Measurements from ENCODE around the gene EIF2B1. TPM values are rescaled to one million over a fixed set of nuclear protein-coding genes. Genes with fewer than 3 reads are reported as not detected.

EIF2B1 gene
- total and polyA plus RNA-seq, 11 donors: 17.0 to 109 (median 30.1) TPM

DNA sequence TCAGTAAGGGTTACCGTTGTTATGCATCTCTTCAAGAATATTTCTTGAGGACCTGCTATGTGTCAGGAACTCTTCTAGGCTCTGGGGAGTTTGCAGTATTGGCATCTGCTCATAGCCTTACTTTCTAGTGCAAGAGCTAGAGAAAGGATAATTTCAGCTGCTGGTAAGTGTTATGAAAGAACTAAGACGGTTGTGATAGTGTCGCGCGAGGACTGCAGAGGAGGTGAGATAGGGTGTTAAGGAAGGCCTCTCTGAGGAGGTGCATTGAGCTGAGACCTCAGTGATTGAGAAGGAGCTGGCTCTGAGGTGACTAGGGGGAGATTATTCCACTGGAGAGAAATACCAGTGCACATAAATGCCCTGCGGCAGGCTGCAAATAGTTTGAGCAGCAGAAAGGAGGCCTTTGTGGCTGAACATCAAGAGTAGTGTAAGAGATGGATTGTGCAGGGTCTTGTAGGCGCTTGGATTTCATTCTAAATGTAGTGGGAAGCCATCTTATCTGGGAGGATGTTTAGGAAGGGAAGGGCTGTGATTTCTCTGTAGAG, 30.8 kb downstream of the EIF2B1 start:
- H3K27ac ChIP-seq: peak overlapping the region in 9 of 12 donors; percentile 72 to 95 (median 87)
- ATAC-seq: no peak
- intact Hi-C loops (cut with DNase I): loop anchor here in 2 of 10 donors (10.0 kb wide), 1 partner anchor 338 kb away; no protein-coding TSS in a partner anchor
- peak overlapping the region; percentile 66 to 100 (median 89) for H3K4me3 ChIP-seq
- TF ChIP-seq, protein P1, sequence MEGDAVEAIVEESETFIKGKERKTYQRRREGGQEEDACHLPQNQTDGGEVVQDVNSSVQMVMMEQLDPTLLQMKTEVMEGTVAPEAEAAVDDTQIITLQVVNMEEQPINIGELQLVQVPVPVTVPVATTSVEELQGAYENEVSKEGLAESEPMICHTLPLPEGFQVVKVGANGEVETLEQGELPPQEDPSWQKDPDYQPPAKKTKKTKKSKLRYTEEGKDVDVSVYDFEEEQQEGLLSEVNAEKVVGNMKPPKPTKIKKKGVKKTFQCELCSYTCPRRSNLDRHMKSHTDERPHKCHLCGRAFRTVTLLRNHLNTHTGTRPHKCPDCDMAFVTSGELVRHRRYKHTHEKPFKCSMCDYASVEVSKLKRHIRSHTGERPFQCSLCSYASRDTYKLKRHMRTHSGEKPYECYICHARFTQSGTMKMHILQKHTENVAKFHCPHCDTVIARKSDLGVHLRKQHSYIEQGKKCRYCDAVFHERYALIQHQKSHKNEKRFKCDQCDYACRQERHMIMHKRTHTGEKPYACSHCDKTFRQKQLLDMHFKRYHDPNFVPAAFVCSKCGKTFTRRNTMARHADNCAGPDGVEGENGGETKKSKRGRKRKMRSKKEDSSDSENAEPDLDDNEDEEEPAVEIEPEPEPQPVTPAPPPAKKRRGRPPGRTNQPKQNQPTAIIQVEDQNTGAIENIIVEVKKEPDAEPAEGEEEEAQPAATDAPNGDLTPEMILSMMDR (IDR thresholded peaks at IDR 0.05): no peak
- no peak for TF ChIP-seq POLR2A (IDR thresholded peaks at IDR 0.05)
- peaks cover 0 to 24% (median 12%) of the 10 kb centered on the region in 12 donors for H3K4me1 ChIP-seq
- no peaks in the 10 kb centered on the region for H3K9me3 ChIP-seq
- no peak for DNase-seq
- WGBS, 4 donors: 10 to 11% (median 10%) methylated on average over 7 of the region's 7 CpGs
- no peaks in the 10 kb centered on the region for H3K27me3 ChIP-seq
- peaks cover 0 to 54% (median 44%) of the 10 kb centered on the region in 9 donors for H3K36me3 ChIP-seq

DNA sequence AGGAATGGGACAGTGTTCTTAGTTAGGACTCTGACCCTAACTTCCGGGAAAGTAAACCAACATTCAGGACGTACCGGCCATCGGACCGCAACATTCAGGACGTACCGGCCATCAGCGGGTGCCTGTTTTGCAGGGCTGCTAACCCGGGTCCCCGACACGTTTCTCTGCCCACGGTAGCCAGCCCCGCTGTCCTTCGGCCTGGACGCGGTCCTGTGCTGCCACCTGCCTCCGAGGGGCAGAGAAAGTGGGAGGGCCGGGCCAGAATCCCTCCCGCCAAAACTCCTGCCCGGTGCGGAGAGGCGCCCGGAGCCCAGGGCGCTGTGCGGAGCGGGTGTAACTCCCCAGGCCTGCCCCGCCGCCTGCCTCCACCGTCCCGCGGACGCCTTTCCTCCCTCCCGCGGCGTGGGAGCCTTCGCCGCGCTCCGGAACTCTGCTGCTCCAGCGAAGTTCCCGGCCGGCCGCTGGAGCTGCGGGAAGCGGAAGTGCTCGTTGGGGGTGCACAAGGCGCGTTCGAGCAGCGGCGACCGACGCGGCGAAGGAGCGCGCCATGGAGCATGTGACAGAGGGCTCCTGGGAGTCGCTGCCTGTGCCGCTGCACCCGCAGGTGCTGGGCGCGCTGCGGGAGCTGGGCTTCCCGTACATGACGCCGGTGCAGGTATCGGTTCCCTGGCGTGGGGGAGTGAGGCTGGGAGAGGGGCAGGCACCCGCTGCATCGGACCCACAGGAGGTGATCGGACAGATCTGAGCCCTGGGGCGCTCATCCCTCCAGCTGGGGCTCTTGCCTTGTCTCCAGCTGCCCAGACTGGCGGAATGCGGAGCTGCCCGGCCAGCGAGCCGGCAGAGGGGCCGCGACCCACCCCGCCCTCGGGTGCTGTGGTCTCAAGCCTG, 31.6 kb downstream of the EIF2B1 start, which contains the start of gene DDX55:
Gene DDX55 (plus strand): TSS at position 498 of the 888 bp plus-strand sequence. CDS start 50 bp downstream, at position 548.
- peak within 1 kb of the TSS; percentile 66 to 100 (median 89) for H3K4me3 ChIP-seq
- DNase-seq (peak; percentile 83 to 91 (median 85)), ATAC-seq (peak; percentile 88 to 98 (median 98))
- H3K27ac ChIP-seq: peak within 1 kb of the TSS; percentile 60 to 95 (median 87)
- peaks cover 0 to 24% (median 12%) of the 10 kb centered on the region in 12 donors for H3K4me1 ChIP-seq
- H3K36me3 ChIP-seq: peaks cover 0 to 54% (median 44%) of the 10 kb centered on the region in 9 donors
- no peaks in the 10 kb centered on the region for H3K27me3 ChIP-seq
- TF ChIP-seq, protein P1 (IDR thresholded peaks at IDR 0.05): peak; percentile 30 to 90 (median 66)
- TF ChIP-seq POLR2A (IDR thresholded peaks at IDR 0.05): peak in 1 of 2 donors; percentile 64
- 0 to 1% (median 0%) methylated on average over 45 to 81 of the region's 81 CpGs for WGBS, 4 donors
- intact Hi-C loops (cut with DNase I): loop anchor here in 3 of 10 donors (1.0 to 10.0 kb wide), 2 partner anchors 331 to 337 kb away; partner anchors contain the start of gene CDK2AP1 (in 1 of the 3)
- H3K9me3 ChIP-seq: no peaks in the 10 kb centered on the region

DNA sequence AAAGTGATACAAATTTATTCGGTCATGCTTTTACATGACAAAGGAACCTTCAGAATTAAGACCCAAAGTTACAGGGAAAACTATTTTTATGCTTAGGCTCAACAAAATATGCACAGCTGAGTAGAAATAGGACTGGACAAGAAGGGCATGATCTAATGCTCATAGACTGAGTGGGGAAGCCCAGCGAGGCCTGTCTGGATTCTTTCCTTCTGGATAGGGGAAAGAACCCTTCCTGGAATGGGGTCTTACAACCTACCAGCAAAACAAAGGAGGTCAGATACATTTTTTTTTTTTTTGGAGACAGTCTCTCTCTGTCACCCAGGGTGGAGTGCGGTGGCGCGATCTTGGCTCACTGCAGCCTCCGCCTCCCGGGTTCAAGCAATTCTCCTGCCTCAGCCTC, 33.8 kb downstream of the EIF2B1 start:
- Histone ChIP-seq H3K27me3 (no peaks in the 10 kb centered on the region), H3K36me3 (peaks cover 0 to 54% (median 49%) of the 10 kb centered on the region in 9 donors), H3K27ac (no peak overlapping the region), H3K9me3 (no peaks in the 10 kb centered on the region), H3K4me1 (peaks cover 0 to 24% (median 13%) of the 10 kb centered on the region in 12 donors), H3K4me3 (no peak overlapping the region)
- TF ChIP-seq POLR2A (IDR thresholded peaks at IDR 0.05): no peak
- TF ChIP-seq, protein P1 (IDR thresholded peaks at IDR 0.05): no peak
- ATAC-seq: no peak
- WGBS, 4 donors: 88 to 94% (median 90%) methylated on average over 7 of the region's 7 CpGs
- no peak for DNase-seq
- intact Hi-C loops (cut with DNase I): loop anchor here in 2 of 10 donors (10.0 kb wide), 1 partner anchor 335 kb away; no protein-coding TSS in a partner anchor

DNA sequence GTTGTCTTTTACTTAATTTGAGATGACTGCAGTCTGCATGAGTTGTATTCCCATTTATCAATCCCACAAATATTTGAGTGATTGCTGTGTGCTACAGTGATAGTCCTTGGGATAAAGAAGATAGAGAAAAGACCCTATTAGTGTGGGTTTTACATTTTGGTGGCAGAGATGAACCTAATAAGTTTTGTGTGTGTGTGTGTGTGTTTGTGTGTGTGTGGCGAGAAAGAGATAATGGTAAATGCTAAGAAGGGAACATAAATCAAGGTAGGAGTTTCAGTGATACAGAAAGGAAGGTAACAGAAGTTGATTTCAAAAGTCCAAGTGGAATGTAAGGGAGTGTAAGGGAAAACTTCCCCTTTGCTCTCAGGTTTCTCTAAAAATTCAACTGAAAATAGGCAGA, 34.2 kb downstream of the EIF2B1 start:
- WGBS, 4 donors: 83 to 98% (median 95%) methylated on average over 1 of the region's 1 CpG
- H3K9me3 ChIP-seq: no peaks in the 10 kb centered on the region
- DNase-seq (no peak), ATAC-seq (no peak)
- H3K4me1 ChIP-seq: peaks cover 0 to 24% (median 13%) of the 10 kb centered on the region in 12 donors
- no peak overlapping the region for H3K4me3 ChIP-seq
- no peaks in the 10 kb centered on the region for H3K27me3 ChIP-seq
- H3K36me3 ChIP-seq: peaks cover 0 to 55% (median 51%) of the 10 kb centered on the region in 9 donors
- no peak overlapping the region for H3K27ac ChIP-seq
- intact Hi-C loops (cut with DNase I): no loop called here
- no peak for TF ChIP-seq POLR2A (IDR thresholded peaks at IDR 0.05)
- TF ChIP-seq, protein P1 (IDR thresholded peaks at IDR 0.05): no peak
